ENCODE data around the gene PTPN1. TPM values are rescaled to one million over a fixed set of nuclear protein-coding genes. Genes with fewer than 3 reads are reported as not detected.

Gene PTPN1
- total and polyA plus RNA-seq, 2 donors (not counting 3 experiments of a cell fraction or from before 2014, with no cell fraction given): 41.1 to 64.3 TPM

DNA sequence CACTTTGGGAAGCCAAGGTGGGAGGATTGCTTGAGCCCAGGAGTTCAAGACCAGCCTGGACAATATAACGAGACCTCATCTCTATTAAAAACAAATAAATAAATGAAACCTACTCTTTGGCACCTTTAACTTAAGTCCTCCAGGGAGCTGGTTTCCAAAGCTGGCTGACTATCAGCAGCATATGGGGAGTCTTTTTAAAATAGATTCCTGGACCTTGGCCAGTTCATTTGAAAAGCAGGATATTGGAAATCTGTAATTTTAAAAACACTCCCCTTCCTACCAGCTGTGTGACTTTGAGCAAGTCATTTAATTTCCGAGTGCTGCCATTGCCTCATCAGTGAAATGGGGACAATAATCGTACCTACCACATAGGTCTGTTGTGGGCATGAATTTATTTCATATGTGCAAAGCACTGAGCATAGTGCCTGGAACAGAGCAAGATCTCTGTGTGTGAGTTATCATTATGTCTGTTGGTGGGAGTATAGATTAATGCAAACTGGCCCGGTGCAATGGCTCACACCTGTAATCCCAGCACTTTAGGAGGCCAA lies 40.9 kb upstream of the PTPN1 start:
- DNase-seq (ENCODE audit: low read depth, low spot score) (no peak), FAIRE-seq (no peak)
- no peaks in the 10 kb centered on the region for H3K36me3 ChIP-seq (ENCODE audit: control insufficient read depth in 2 of 2, extremely low read depth in 1 of 2, insufficient read depth in 2 of 2, low read length in 2 of 2)
- H3K27me3 ChIP-seq (ENCODE audit: control insufficient read depth in 2 of 2, insufficient read depth in 2 of 2, low read length in 2 of 2): no peaks in the 10 kb centered on the region
- H4K20me1 ChIP-seq (replicated peaks; ENCODE audit: control insufficient read depth, extremely low read depth, insufficient read depth, low read length): no peaks in the 10 kb centered on the region
- no peaks in the 10 kb centered on the region for H3K9me1 ChIP-seq (replicated peaks; ENCODE audit: control insufficient read depth, extremely low read depth, insufficient read depth, low read length)
- intact Hi-C loops (cut with micrococcal nuclease) (loop anchor here (10.0 kb wide), 1 partner anchor 484 kb away; the partner anchor contains the start of gene SNAI1), dilution Hi-C loops (cut with MboI; ENCODE audit: extremely low pct_ligation_motif_present, low sequenced_read_pairs) (no loop called here)
- no peak overlapping the region for H3K9ac ChIP-seq (replicated peaks; ENCODE audit: extremely low read depth, insufficient read depth, low read length)
- no peaks in the 10 kb centered on the region for H3K9me3 ChIP-seq (replicated peaks; ENCODE audit: control insufficient read depth, insufficient read depth, low read length)
- ChIA-PET CTCF (interaction anchor here (1.3 to 3.2 kb wide), 3 partner anchors 9 to 283 kb away, joined by 5 to 10 read pairs (median 5); no protein-coding TSS in a partner anchor), POLR2A (no interaction called here)
- BruUV-seq (replicated peaks): no TSS peak
- TF ChIP-seq GATA2 (IDR thresholded peaks at IDR 0.05; ENCODE audit: insufficient read depth, insufficient read length, low read depth, low read length): no peak
- TF ChIP-seq, protein P1, sequence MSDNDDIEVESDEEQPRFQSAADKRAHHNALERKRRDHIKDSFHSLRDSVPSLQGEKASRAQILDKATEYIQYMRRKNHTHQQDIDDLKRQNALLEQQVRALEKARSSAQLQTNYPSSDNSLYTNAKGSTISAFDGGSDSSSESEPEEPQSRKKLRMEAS (IDR thresholded peaks at IDR 0.05; ENCODE audit: insufficient read depth, insufficient read length): no peak
- TF ChIP-seq FOS (IDR thresholded peaks at IDR 0.05; ENCODE audit: borderline replicate concordance, insufficient read depth, low read length): no peak
- TF ChIP-seq CTCF (IDR thresholded peaks at IDR 0.05; ENCODE audit: extremely low read depth in 1 of 2, insufficient read depth in 1 of 2, low read depth in 1 of 2, low read length in 2 of 2): no peak
- no peak for TF ChIP-seq JUN (IDR thresholded peaks at IDR 0.05; ENCODE audit: borderline replicate concordance, insufficient read depth, insufficient read length, low read depth)
- no peak for TF ChIP-seq POLR2A (IDR thresholded peaks at IDR 0.05; ENCODE audit: low read depth, low read length)
- no peak for TF ChIP-seq MYC (IDR thresholded peaks at IDR 0.05; ENCODE audit: low read depth, low read length)
- no peak for TF ChIP-seq POLR2AphosphoS5 (IDR thresholded peaks at IDR 0.05; ENCODE audit: insufficient read depth, low read depth, low read length)
- no peak for TF ChIP-seq EZH2 (IDR thresholded peaks at IDR 0.05; ENCODE audit: borderline replicate concordance, low read depth, low read length, severe bottlenecking)
- peaks cover 22% of the 10 kb centered on the region for H3K4me1 ChIP-seq (ENCODE audit: control insufficient read depth, extremely low read depth, insufficient read depth, low read length)
- H3K79me2 ChIP-seq (ENCODE audit: control insufficient read depth, insufficient read depth, low read length): no peaks in the 10 kb centered on the region
- no peak overlapping the region for H2AFZ ChIP-seq (ENCODE audit: low read depth, low read length)
- no peak overlapping the region for H3K4me2 ChIP-seq (ENCODE audit: insufficient read depth, low read length)
- H3K27ac ChIP-seq (ENCODE audit: insufficient read depth, low read depth, low read length): no peak overlapping the region
- no peak overlapping the region for H3K4me3 ChIP-seq (replicated peaks in 1 of 3; ENCODE audit: insufficient read depth in 1 of 3, low read depth in 1 of 3, low read length in 3 of 3)

Data from endothelial cell of umbilical vein (primary cell).